Thymus (tissue), 11 donors: Measurements from ENCODE around the gene FKBP2. TPM values are rescaled to one million over a fixed set of nuclear protein-coding genes. Genes with fewer than 3 reads are reported as not detected.

Experiments
- DNase-seq, 9 donors: peaks; one replicate each; pipeline ENCODE4 v3.0.0-alpha.2; 2013; ENCODE audit warnings: low spot score in 9 of 9, low read depth in 6 of 9, missing footprints in 1 of 9
- H3K27ac ChIP-seq, 2 donors: one replicate each; pipeline ENCODE4 v1.5.1; 2013; ENCODE audit warnings: control low read depth in 1 of 2, low read depth in 1 of 2, low read length in 1 of 2, mild to moderate bottlenecking in 1 of 2, moderate library complexity in 1 of 2
- H3K27me3 ChIP-seq, 2 donors: one replicate each; pipeline ENCODE4 v1.5.1; 2013; ENCODE audit warnings: low read length in 1 of 2; ENCODE audit not compliant: control insufficient read depth in 2 of 2, insufficient read depth in 1 of 2
- H3K36me3 ChIP-seq, 2 donors: one replicate each; pipeline ENCODE4 v1.5.1; 2013; ENCODE audit warnings: low read length in 1 of 2, mild to moderate bottlenecking in 1 of 2, moderate library complexity in 1 of 2; ENCODE audit not compliant: control insufficient read depth in 2 of 2, insufficient read depth in 2 of 2
- H3K4me1 ChIP-seq, 2 donors: one replicate each; pipeline ENCODE4 v1.5.1; 2013; ENCODE audit warnings: low read length in 2 of 2; ENCODE audit not compliant: control insufficient read depth in 2 of 2, insufficient read depth in 2 of 2
- H3K4me3 ChIP-seq, 2 donors: one replicate each; pipeline ENCODE4 v1.5.1; 2013; ENCODE audit warnings: low read length in 2 of 2, control low read depth in 1 of 2, mild to moderate bottlenecking in 1 of 2
- H3K9me3 ChIP-seq, 2 donors: one replicate each; pipeline ENCODE4 v1.5.1; 2013; ENCODE audit warnings: low read length in 1 of 2, mild to moderate bottlenecking in 1 of 2; ENCODE audit not compliant: control insufficient read depth in 2 of 2, insufficient read depth in 1 of 2
- WGBS: extraction: QIAGEN DNeasy Blood & Tissue Kit; methylation state at CpG from one replicate; pipeline ENCODE4 v1.1.7; 2013; 5-methylcytosine and 5-hydroxymethylcytosine counted together
- polyA plus RNA-seq: library from polyadenylated mRNA; stranded (reverse); fragments of 200-250 nt; gene quantifications from one replicate; pipeline ENCODE4 v1.2.3, GENCODE V29; 2013
- total RNA-seq: library from RNA; stranded (reverse); fragments of 120-200 nt; gene quantifications from one replicate; pipeline ENCODE4 v1.2.4, GENCODE V29; 2013
- donor health status: healthy.

Gene FKBP2
- total and polyA plus RNA-seq, 2 donors = 45.0 to 128 TPM

DNA sequence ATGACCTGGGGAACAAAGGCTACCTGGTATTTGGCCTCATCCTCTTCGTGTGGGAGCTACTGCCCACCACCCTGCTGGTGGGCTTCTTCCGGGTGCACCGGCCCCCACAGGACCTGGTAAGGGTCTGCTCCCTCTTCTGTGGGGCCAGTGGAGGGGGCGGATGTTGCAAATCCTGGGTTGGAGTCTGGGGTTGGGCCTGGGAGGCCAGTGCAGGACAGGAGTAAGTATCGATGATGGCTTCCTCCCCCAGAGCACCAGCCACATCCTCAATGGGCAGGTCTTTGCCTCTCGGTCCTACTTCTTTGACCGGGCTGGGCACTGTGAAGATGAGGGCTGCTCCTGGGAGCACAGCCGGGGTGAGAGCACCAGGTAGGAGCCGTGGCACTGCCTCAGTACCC is 47.5 kb downstream of the FKBP2 start:
- WGBS = 97% methylated on average over 9 of the region's 9 CpGs
- DNase-seq = no peak
- Histone ChIP-seq H3K27ac (no peak overlapping the region), H3K9me3 (peaks cover 0 to 12% of the 10 kb centered on the region in 2 donors), H3K36me3 (peaks cover 2 to 3% of the 10 kb centered on the region in 2 donors), H3K4me1 (peaks cover 15 to 24% of the 10 kb centered on the region in 2 donors), H3K4me3 (no peak overlapping the region), H3K27me3 (peaks cover 37 to 46% of the 10 kb centered on the region in 2 donors)

DNA sequence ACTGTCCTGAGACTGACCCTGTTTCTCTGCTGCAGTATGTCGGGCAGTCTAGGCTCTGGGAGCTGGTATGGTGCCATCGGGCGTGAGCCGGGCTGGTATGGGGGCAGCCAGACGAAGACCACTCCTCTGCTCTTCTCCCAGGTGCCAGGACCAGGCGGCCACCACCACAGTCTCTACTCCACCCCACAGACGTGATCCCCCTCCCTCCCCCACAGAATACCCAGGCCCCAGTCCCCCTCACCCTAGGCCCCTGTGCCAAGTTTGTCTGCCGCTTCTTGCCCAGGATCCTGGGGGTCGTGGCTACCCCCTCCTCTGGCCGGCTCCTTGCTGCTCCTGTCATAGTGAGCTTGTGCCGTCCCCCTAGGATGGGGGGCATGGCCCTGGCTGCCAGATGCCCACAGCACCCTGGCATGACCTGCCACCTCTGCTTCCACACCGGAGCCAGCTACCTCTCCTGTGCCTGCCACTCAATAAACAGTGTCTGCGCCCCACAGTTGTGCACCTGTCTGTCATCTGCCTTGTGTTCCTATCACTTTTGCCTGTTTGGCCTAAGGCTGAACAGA is 48.2 kb downstream of the FKBP2 start:
- 96% methylated on average over 13 of the region's 13 CpGs for WGBS
- peaks cover 42 to 53% of the 10 kb centered on the region in 2 donors for H3K27me3 ChIP-seq

DNA sequence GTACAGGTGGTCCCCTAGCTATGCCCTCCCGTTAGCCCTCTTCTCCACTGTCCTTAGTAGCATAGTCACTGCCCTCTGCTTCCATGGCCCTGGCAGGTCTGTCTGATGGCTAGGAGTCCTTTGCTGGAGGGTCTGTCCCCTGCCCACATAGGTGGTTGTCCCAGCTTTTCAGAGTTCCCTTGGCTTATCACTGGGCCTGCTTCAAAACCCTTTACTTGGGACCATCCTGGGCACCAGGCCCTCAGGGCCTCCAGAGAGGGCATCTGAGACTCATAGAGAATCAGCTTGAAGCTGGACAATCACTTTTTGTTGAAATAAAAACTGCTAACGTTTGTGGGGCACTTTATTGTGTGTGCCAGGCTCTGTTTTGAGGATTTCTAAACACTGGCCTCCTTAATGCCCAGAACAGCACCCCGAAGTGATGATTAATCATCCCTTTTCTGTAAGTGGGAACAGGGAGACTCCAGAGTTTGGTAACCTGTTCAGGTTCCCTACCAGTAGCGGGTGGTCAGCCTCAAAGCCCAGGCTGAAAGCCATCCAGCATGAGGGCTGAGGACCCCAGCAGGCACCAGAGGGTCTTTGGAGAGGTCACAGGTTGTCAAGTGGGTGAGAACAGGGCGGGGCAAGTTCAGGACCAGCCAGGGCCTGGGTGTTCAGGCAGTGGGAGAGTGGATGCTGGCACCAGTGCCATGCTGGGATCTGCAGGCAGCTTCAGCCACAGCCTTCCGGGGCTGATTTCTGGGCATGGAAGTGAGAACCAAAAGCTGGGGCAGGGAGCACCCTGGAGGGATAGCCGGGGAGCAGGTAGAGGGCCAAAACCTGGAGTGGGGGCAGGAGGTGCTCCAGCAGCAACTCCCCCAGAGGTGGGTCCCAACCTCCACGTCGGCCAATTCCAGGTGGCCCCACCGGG is 49.7 kb downstream of the FKBP2 start:
- H3K4me1 ChIP-seq = peaks cover 11 to 13% of the 10 kb centered on the region in 2 donors
- H3K27me3 ChIP-seq = peaks cover 52 to 68% of the 10 kb centered on the region in 2 donors
- WGBS = 66% methylated on average over 10 of the region's 10 CpGs

More for the DNA sequence above, 48.2 kb downstream of the FKBP2 start:
- Histone ChIP-seq H3K27ac (no peak overlapping the region), H3K4me3 (no peak overlapping the region), H3K36me3 (peaks cover 0 to 3% of the 10 kb centered on the region in 2 donors), H3K9me3 (peaks cover 0 to 7% of the 10 kb centered on the region in 2 donors), H3K4me1 (peaks cover 12 to 17% of the 10 kb centered on the region in 2 donors)
- DNase-seq = no peak

DNA sequence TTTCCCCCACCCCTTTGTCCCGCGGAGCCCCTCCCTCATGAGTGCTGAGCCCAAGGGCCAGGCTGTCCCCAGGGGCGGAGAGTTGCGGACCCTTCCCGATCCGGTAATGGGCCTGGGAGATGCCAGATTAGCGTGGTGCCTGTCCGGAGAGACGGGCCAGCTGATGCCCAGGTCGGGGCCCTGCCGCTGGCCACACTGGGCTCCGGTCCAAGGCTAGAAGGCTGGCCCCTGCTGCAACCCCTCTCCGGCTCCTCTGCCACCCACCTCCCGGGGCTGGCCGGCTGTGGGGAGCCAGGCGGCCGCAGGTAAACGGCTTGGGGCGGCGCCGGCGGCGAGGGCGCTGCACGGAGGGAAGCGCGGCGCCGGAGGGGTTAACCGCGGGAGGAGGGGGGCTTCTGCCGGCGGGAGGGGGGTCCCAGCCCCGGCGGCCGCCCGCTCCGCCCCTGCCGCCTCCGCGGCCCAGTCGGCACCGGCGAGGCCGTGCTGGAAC is 50.4 kb downstream of the FKBP2 start, which contains the start of gene KCNK4:
Gene KCNK4 (plus strand): TSS at position 41 of the 490 bp plus-strand sequence. CDS start 1,717 bp downstream, outside the sequence.
- peaks cover 0 to 5% of the 10 kb centered on the region in 2 donors for H3K9me3 ChIP-seq
- H3K36me3 ChIP-seq = peaks cover 0 to 3% of the 10 kb centered on the region in 2 donors
- DNase-seq = no peak
- no peak within 1 kb of the TSS for H3K27ac ChIP-seq
- H3K27me3 ChIP-seq = peaks cover 59 to 75% of the 10 kb centered on the region in 2 donors
- peaks cover 7 to 8% of the 10 kb centered on the region in 2 donors for H3K4me1 ChIP-seq
- 6% methylated on average over 45 of the region's 45 CpGs for WGBS
- H3K4me3 ChIP-seq = peak within 1 kb of the TSS in 1 of 2 donors; percentile 29

More for the DNA sequence above, 49.7 kb downstream of the FKBP2 start:
- no peak overlapping the region for H3K4me3 ChIP-seq
- H3K9me3 ChIP-seq = peaks cover 0 to 5% of the 10 kb centered on the region in 2 donors
- H3K27ac ChIP-seq = no peak overlapping the region
- H3K36me3 ChIP-seq = peaks cover 0 to 3% of the 10 kb centered on the region in 2 donors
- no peak for DNase-seq

DNA sequence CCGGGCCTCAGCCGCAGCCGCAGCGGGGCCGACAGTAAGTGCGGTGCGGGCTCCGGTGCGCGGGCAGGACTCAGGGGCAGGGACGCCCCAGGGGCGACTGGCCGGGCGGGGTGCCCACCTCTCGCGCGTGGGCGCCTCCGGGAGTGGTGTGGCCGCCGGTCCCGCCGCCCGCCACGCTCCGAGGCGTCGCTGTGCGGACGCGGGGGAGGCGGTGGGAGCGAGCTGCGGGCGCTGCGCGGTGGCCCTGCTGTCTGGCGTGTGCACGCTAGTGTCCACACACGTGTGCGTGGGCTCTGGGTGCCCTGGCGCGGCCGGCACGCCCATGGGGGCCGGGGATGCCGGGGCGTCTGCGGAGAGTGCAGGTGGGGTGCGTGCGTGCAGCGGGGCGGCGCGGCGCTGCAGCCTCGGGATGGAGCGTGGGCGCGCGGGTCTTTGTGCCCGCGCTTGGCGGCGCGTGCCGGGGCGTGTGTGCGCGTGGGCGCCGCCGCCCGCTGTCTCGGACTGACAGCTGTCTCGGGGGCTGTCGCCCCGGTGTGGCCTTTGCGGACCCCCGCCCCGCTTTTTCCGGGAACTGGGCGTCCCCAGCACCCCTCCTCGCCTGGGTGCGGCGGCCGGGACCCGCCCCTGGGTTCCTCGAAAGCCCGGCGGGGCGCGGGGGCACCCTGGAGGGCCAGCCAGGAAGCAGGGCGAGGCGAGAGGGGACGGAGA is 51.0 kb downstream of the FKBP2 start:
- WGBS = 1% methylated on average over 96 of the region's 96 CpGs
- Histone ChIP-seq H3K36me3 (peaks cover 0 to 3% of the 10 kb centered on the region in 2 donors), H3K4me3 (peak overlapping the region in 1 of 2 donors; percentile 29), H3K9me3 (peaks cover 0 to 5% of the 10 kb centered on the region in 2 donors), H3K27ac (no peak overlapping the region), H3K27me3 (peaks cover 65 to 81% of the 10 kb centered on the region in 2 donors), H3K4me1 (peaks cover 3 to 4% of the 10 kb centered on the region in 2 donors)
- DNase-seq = no peak

DNA sequence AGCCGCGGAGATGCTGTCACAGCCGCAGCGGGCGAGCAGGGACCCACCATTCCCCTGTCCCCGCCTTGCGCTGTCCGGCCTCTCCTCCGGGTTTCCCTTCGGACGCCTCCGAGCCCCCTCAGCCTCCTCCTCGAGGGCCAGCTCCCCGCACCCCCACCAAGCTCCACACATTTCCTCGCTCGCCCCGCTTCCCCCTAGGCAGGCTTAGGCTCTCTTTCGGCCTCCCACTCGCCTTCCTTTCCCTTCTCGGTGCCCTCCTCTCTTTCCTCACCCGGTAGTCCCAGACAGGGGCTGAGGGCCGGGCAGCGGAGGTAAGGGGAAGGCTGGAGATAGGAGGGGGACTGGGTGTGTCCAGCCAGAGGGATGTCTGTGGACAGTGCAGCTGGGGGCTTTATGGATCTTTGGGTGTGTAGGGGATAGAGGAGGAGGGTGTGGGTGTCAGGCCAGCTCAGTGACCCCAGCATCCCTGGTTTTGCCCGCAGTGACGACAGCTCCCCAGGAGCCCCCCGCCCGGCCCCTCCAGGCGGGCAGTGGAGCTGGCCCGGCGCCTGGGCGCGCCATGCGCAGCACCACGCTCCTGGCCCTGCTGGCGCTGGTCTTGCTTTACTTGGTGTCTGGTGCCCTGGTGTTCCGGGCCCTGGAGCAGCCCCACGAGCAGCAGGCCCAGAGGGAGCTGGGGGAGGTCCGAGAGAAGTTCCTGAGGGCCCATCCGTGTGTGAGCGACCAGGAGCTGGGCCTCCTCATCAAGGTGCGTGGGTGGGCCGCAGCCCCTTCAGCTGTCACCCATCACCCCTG is 51.8 kb downstream of the FKBP2 start:
- Histone ChIP-seq H3K27ac (no peak overlapping the region), H3K4me1 (peaks cover 3 to 11% of the 10 kb centered on the region in 2 donors), H3K27me3 (peaks cover 72 to 89% of the 10 kb centered on the region in 2 donors), H3K36me3 (peaks cover 0 to 3% of the 10 kb centered on the region in 2 donors), H3K9me3 (peaks cover 0 to 5% of the 10 kb centered on the region in 2 donors), H3K4me3 (peak overlapping the region in 1 of 2 donors; percentile 29)
- WGBS = 39% methylated on average over 42 of the region's 42 CpGs
- no peak for DNase-seq
